GM18505 (cell line): ENCODE results near the gene KRTAP10-5.
"Not testable (repeated sequence)": the region's sequence is repeated elsewhere in the genome, so short reads cannot be mapped to it uniquely, and the experiment has no call there.

Experiments used
- ATAC-seq: cut with Tn5 transposase; IDR thresholded peaks from one replicate; pipeline ENCODE4 v1.9.1; 2021; ENCODE audit not compliant: unreplicated experiment
- POLR2A ChIP-seq: IDR thresholded peaks from 4 replicates; pipeline ENCODE4 v1.6.1; 2011; ENCODE audit warnings: borderline replicate concordance; ENCODE audit not compliant: insufficient read depth, insufficient read length; ENCODE audit errors: extremely low read depth

The KRTAP10-5 gene

DNA sequence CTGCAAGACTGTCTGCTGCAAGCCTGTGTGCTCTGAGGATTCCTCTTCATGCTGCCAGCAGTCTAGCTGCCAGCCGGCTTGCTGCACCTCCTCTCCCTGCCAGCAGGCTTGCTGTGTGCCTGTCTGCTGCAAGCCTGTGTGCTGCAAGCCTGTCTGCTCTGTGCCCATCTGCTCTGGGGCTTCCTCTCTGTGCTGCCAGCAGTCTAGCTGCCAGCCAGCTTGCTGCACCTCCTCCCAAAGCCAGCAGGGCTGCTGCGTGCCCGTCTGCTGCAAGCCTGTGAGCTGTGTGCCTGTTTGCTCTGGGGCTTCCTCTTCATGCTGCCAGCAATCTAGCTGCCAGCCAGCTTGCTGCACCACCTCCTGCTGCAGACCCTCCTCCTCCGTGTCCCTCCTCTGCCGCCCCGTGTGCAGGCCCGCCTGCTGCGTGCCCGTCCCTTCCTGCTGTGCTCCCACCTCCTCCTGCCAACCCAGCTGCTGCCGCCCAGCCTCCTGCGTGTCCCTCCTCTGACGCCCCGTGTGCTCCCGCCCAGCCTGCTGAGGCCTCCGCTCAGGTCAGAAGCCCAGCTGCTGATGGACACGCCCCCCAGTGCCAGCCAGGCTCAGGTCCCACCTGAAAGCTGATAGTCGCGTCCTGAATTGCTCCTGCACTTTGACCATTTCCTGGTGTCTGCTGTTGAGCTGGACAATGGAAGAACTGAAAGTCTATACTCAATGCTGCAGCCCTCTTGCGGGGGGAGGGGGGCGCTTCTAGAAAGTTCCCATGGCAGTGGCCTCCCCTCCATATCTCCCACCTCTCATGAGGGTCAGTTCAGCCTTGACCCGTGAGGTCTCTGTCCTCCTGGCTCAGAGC is 5.7 kb downstream of the KRTAP10-5 start:
- TF ChIP-seq POLR2A: no peak
- ATAC-seq: no peak

- not testable (repeated sequence) for ATAC-seq
Observed at GRCh38 chr21:44573630-44574456, 6.6 kb downstream of the KRTAP10-5 start, which contains the start of gene KRTAP10-4. KRTAP10-4 (plus strand) TSS chr21:44573729; CDS start chr21:44573759, 30 bp downstream.

DNA sequence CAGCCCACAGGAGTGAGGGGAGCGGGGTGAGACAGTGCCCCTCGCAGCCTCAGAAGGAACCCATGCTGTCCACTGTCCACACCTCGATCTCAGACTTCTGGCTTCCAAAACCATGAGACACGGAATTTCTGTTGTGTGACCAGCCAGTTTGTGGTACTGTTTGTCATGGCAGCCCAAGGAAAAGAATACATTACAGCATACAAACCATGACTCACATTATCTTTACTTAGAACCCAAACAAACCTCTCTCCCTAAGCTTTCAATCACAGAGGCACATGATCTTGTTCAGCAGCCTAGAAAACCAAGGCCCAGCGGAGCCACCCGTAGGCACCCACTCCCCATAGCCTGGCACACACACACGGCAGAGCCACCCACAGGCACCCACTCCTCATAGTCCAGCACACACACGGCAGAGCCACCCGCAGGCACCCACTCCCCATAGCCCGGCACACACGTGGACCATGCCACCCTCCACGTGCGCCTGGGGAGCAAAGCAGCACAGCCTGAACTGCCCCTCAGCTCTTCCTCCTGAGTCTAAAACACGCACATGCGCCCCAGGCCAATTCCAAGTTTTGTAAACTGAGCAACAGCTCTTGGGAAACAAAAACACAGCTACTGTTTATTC is 7.3 kb downstream of the KRTAP10-5 start:
- ATAC-seq: no peak

DNA sequence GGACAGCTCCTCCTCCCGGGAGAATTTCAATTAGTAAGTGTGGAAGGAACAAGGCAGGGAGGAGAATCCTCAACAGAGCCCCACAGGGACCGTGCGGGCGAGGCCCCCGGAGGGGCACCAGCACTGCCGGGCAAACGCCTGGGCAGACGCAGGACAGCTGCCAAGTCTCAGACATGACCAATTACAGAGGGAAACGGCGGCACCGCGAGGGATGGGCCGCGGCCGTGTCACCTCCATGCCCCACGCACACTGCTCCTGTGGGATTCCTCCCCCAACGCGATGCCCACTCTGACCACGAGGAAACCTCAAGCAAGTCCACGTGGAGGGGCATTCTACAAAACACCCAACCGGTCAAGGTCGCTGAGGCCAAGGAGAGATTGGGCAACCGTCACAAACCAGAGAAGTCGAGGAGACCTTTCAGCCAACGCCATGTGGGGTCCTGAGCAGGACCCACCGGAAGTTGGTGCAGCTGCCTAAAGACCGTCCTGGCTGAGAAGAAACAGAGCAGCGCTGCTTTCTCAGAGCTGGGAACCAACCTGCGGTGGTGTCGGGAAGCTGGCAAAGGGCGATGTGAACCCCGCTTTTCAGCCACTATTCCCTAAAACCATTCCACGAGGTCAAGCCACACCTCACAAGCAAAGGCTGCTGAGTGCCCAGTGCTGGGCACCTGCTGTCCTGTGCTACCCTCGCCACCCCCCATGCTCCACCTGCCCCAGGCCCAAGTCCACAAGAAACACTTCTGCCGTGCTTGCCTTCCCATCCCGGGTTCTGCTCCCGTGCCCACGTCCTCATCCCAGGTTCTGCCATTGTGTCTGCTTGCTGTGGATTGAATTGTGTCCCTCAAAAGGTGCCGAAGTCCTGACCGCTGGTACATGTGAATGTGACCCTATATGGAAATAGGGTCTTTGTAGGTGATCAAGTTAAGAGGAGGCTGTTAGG is 8.3 kb downstream of the KRTAP10-5 start:
- no peak for ATAC-seq
- no peak for TF ChIP-seq POLR2A

More for the DNA sequence above, 7.3 kb downstream of the KRTAP10-5 start:
- TF ChIP-seq POLR2A: no peak

DNA sequence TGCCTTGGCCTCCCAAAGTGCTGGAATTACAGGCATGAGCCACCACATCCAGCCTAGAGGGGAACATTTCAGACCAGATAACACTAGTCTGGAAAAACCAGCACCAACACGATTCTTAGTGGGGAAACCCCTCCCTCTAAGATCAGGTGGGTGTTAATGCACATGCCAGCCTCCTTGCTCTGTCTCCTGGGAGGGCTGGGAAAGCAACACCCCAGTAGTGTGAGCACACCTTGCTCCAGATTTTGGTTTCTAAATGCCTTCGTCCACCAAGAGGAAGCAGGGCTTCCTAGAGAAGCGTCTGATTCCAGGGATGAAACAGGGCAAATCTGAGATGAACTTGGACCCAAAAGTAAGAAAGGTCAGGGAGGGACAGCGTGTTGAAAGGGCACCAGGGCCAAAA is 9.1 kb downstream of the KRTAP10-5 start:
- ATAC-seq: no peak
- TF ChIP-seq POLR2A: no peak

- no peak for ATAC-seq
- no peak for TF ChIP-seq POLR2A
Observed at GRCh38 chr21:44569861-44570517, 10.4 kb downstream of the KRTAP10-5 start.

- ATAC-seq: no peak
- TF ChIP-seq POLR2A: no peak
Observed at GRCh38 chr21:44568667-44569556, 11.5 kb downstream of the KRTAP10-5 start.

DNA sequence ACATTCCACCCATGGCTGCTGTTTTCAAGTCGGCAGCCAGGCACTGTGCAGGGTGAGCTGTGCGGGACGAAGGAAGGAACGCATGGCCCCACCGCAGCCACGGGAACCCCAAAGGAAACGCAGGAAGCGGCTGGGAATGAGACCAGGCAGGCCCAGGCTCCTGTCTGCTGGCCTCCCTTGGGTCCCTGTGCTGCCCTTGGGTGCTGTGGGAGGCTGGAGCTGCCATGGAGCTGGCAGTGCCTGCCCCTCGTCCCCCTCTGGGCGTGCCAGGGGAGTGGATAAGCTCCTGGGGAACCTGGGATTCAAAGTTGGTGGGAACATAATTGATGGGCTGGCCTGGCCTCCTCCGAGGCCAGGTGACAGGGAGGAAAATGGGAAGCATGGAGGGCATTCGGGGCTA is 12.1 kb downstream of the KRTAP10-5 start:
- ATAC-seq: no peak
- no peak for TF ChIP-seq POLR2A

- no peak for ATAC-seq
- TF ChIP-seq POLR2A: no peak
Observed at GRCh38 chr21:44567481-44568171, 12.8 kb downstream of the KRTAP10-5 start.

DNA sequence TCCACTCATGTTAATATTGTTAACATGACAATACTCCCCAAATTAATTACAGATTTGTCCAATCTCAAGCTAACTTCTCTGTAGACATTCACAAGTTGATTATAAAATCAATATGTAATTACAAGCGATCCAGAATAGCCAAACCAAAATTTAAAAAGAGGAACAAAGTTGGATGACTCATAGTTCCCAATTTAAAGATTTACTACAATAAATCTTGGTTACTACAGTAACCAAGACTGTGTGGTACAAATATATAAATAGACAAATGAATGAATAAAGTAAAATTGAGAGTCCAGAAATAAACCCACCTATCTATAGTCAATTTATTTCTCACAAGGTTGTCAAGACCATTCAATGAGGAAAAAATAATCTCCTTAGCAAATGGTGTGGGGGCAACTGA is 14.0 kb downstream of the KRTAP10-5 start:
- no peak for ATAC-seq
- no peak for TF ChIP-seq POLR2A

- no peak for ATAC-seq
- TF ChIP-seq POLR2A: no peak
Observed at GRCh38 chr21:44564886-44565598, 15.4 kb downstream of the KRTAP10-5 start.

GRCh38 chr21:44564099-44564498 is 16.3 kb downstream of the KRTAP10-5 start:
- no peak for ATAC-seq
- no peak for TF ChIP-seq POLR2A
